GM21528 (cell line): Measurements from ENCODE around the gene NTS.
A peak's percentile ranks its signal among the peaks of the same experiment; 100 is the strongest.

Experiments
- ATAC-seq: cut with Tn5 transposase; IDR thresholded peaks from one replicate; pipeline ENCODE4 v1.9.1; 2021; ENCODE audit warnings: mild to moderate bottlenecking, moderate library complexity; ENCODE audit not compliant: unreplicated experiment, low FRiP score

The NTS gene

DNA sequence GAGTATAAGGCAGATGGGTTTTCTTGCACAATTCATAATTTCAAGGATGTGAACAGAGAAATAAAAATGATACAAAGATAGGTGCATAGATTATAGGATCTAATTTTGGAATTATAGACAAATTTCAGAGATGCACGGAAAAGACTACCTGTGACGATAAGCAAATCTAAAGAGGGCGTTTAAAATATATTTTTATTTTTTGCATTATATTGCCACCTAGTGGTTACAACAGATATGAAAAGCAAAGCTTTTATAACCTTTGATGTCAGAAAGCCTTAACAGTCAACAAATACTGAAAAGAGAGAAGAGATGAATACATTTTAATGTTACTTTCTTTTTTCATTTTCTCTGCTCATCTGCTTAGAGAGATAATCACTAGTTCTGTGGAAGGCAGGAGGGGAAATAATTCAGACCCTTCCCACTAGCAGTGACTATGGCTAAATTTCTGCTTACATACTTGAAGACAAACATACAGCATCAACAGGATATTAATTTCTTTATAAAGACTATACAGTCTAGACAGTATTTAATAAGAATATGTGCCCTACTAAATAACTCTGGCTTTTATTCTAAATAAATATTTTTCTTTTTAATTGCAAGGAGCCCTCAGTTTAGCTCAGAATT is 46.3 kb downstream of the NTS start:
- ATAC-seq: no peak

GRCh38 chr12:85923767-85924331 is 49.8 kb downstream of the NTS start:
- ATAC-seq: peak; percentile 54

DNA sequence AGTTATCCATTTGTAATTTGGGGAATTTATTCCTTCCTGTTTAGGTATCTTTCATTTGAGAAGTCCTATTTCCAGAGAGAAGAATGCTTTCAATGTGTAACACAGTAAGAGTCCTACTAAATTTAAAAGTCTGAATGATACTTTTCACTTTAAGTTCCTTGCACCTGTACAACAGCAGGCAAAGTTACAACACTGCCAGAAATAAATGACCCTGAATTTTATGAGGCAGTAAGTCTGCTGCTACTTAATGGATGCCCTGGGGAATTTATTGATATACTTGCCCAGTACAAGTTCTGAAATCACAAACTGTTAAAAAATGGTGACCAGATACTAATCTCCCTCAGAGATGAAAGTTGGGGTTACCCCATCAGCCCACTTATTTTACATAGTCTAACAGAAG is 53.1 kb downstream of the NTS start:
- no peak for ATAC-seq
